Inferior parietal cortex (tissue), 1 donor: Measurements from ENCODE around the gene FBXO38.

Source experiments
- DNase-seq: peaks from one replicate; pipeline ENCODE4 v3.0.0-alpha.2; 2016; ENCODE audit errors: extremely low spot score

FBXO38 gene

GRCh38 chr5:148474025-148474511 lies 90.3 kb downstream of the FBXO38 start:
- DNase-seq: no peak

DNA sequence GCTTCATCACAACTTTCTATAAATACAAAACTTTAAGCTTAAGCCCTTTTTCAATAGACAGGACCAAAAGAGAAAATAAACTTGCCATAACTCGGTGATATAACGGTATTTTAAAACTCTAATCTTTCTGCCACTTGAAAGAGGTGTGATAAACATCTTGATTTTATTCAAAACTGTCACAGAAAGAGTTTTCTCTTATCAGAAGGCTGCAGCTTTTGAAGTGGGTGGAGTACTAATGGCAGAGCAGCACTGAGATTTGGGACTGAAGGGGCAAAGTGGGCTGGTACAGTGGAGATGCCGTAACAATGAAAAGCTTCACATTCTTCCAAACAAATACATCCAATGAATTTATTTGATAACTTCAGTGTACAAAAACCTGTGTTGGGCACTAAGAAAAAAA lies 92.5 kb downstream of the FBXO38 start:
- no peak for DNase-seq

GRCh38 chr5:148477429-148477828 lies 93.7 kb downstream of the FBXO38 start:
- DNase-seq: no peak

- DNase-seq: no peak
These were observed 98.4 kb downstream of the FBXO38 start for GRCh38 chr5:148482196-148482595.

GRCh38 chr5:148482697-148483462 lies 99.1 kb downstream of the FBXO38 start:
- DNase-seq: no peak

GRCh38 chr5:148483750-148484149 lies 100.0 kb downstream of the FBXO38 start:
- no peak for DNase-seq

DNA sequence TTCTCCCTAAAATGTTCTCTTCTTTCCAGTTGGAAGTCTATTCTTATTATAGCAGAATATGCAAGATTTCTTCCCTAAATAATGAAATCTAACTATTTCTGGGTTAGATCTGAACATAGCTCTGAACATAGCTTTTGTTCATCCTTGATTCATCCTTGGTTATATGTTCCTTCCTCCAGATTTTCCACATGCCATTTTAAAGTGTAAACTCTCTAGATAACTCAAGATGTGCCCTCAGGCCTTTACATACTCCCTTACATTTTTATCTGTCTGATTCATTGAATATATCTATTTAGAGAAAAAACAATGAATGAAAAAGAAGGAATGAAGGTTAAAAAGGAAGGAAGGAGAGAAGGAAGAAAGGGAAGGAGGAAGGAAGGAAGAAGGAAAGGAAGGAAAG lies 100.9 kb downstream of the FBXO38 start:
- no peak for DNase-seq

- no peak for DNase-seq
These were observed 102.7 kb downstream of the FBXO38 start for GRCh38 chr5:148486456-148486855.

GRCh38 chr5:148488757-148489156 lies 105.0 kb downstream of the FBXO38 start:
- no peak for DNase-seq

DNA sequence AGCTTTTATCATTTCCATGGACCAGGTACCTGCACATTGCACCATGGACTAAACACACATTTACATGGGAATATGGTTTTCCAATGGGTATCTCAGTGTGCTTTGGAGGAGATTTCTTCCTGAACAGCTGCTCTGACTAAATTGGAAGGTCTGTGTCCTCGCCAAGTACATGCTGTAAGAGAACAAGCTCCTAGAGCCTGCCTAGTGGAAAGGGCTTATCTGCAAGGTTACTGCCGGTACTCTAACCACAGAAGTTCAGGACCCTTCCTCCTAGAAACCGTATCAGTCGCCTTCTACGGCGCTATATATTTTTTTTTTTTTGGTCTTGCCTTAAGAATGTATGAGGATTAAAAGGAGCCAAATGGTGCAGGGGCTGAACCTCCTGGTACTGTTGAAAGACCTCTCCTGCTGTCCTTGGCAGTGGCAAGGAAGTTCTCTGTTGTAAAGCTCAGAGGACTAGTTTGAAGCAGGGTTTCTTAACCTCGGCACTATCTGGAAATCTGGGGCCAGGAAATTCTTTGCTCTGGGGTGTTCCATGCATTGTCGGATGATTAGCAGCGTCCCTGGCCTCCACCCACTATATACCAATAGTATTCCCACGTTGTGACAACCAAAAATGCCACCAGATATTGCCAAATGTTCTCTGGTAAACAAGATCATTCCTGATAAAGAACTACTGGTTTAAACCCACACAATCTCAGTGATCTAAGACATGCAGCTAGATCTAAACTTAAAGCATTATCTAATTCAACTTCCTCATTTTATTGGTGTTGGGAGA lies 107.4 kb downstream of the FBXO38 start:
- DNase-seq: no peak

GRCh38 chr5:148491793-148492184 lies 108.0 kb downstream of the FBXO38 start:
- no peak for DNase-seq

GRCh38 chr5:148492351-148492750 lies 108.6 kb downstream of the FBXO38 start:
- no peak for DNase-seq
